K562 (cell line): ENCODE results near the gene PHF21A. TPM values are rescaled to one million over a fixed set of nuclear protein-coding genes. Genes with fewer than 3 reads are reported as not detected.

Source experiments
- ATAC-seq: fragments of 200-7000 bp; cut with Tn5 transposase; 3 replicates; pipeline ENCODE4 v1.9.1; 2020; ENCODE audit warnings: moderate library complexity
- BruUV-seq: library from RNA; stranded (reverse); fragments of 400-500 nt; replicated peaks from 2 replicates; lab custom pipeline; 2021; lab: Mats Ljungman, UMichigan
- CTCF ChIA-PET: fragments of 300-600 bp; formaldehyde crosslinking; extraction: SDS; loops from one replicate; lab custom pipeline; 2021; ENCODE audit warnings: low intra/inter-chr PET ratio; lab: Yijun Ruan, JAX
- POLR2A ChIA-PET: fragments of 300-600, 350-650 bp; sonication (Branson Sonifier 250); formaldehyde crosslinking; extraction: SDS; loops from one replicate; lab custom pipeline; 2021; ENCODE audit warnings: antibody characterized with exemption, inconsistent platforms; lab: Yijun Ruan, JAX
- DNase-seq, 4 experiments: peaks; one replicate each; pipeline versions ENCODE4 v3.0.0 to v3.0.0-alpha.2; 2011 to 2018; ENCODE audit warnings: low spot score in 3 of 4, mixed read lengths in 3 of 4; ENCODE audit errors: extremely low read depth in 1 of 4
- FAIRE-seq: peaks from 2 replicates; lab custom pipeline; 2011; peaks lifted over from hg19 to GRCh38; lab: Jason Lieb, UNC
- H2AFZ ChIP-seq: 2 replicates; pipeline ENCODE4 v1.6.0; 2011; ENCODE audit warnings: low read depth, low read length, control low read depth, inconsistent platforms
- H3K27ac ChIP-seq: fragments of 200-600 bp; 3 replicates; pipeline ENCODE4 v1.8.0; 2011; ENCODE audit warnings: low read depth, mild to moderate bottlenecking, control low read depth, inconsistent platforms, low read length, moderate library complexity, mixed read lengths; ENCODE audit errors: extremely low read depth
- H3K27me3 ChIP-seq, 2 experiments: fragments of 300-600 bp in 1 of 2; 2 replicates in 1 of 2; 3 replicates in 1 of 2; pipeline versions ENCODE4 v1.6.0 to v1.8.0; 2011; ENCODE audit warnings: inconsistent platforms in 2 of 2, low read length in 2 of 2, mild to moderate bottlenecking in 1 of 2, mixed read lengths in 1 of 2, moderate library complexity in 1 of 2; ENCODE audit not compliant: control insufficient read depth in 2 of 2, insufficient read depth in 2 of 2
- H3K36me3 ChIP-seq: fragments of 300-600 bp; 3 replicates; pipeline ENCODE4 v1.8.0; 2011; ENCODE audit warnings: mild to moderate bottlenecking, low read length, inconsistent platforms; ENCODE audit not compliant: control insufficient read depth, insufficient read depth
- H3K4me1 ChIP-seq, 2 experiments: fragments of 200-600 bp in 1 of 2; replicated peaks in 1 of 2; 2 replicates in 1 of 2; 3 replicates in 1 of 2; pipeline versions ENCODE4 v1.5.1 to v1.8.0; 2011; ENCODE audit warnings: inconsistent platforms in 2 of 2, low read length in 2 of 2, mild to moderate bottlenecking in 1 of 2, mixed read lengths in 1 of 2, moderate library complexity in 1 of 2; ENCODE audit not compliant: control insufficient read depth in 2 of 2, insufficient read depth in 2 of 2
- H3K4me2 ChIP-seq: 2 replicates; pipeline ENCODE4 v1.6.1; 2011; ENCODE audit warnings: low read length, control low read depth, inconsistent platforms, mixed read lengths; ENCODE audit not compliant: insufficient read depth
- H3K4me3 ChIP-seq: fragments of 200-600 bp; sonication (generic), shearing (Covaris generic); 2 replicates; pipeline ENCODE4 v1.5.1; 2016; ENCODE audit warnings: control low read depth, inconsistent platforms
- H3K79me2 ChIP-seq: fragments of 200-600 bp; 3 replicates; pipeline ENCODE4 v1.8.0; 2011; ENCODE audit warnings: low read length, inconsistent platforms; ENCODE audit not compliant: control insufficient read depth, insufficient read depth
- H3K9ac ChIP-seq, 2 experiments: 2 replicates each; pipeline versions ENCODE4 v1.6.0 to v1.6.1; 2011; ENCODE audit warnings: low read depth in 2 of 2, low read length in 2 of 2, control low read depth in 1 of 2, inconsistent platforms in 1 of 2, mild to moderate bottlenecking in 1 of 2, mixed read lengths in 1 of 2; ENCODE audit not compliant: insufficient read depth in 1 of 2
- H3K9me1 ChIP-seq: one replicate; pipeline ENCODE4 v1.6.0; 2011; ENCODE audit warnings: inconsistent platforms, mild to moderate bottlenecking, low read length, moderate library complexity; ENCODE audit not compliant: control insufficient read depth, insufficient read depth
- H3K9me3 ChIP-seq: replicated peaks from 2 replicates; pipeline ENCODE4 v1.5.1; 2011; ENCODE audit warnings: low read depth, low read length, inconsistent platforms; ENCODE audit not compliant: control insufficient read depth, insufficient read depth
- H4K20me1 ChIP-seq: replicated peaks from 2 replicates; pipeline ENCODE4 v1.6.1; 2011; ENCODE audit warnings: low read length, inconsistent platforms, mixed read lengths; ENCODE audit not compliant: control insufficient read depth, insufficient read depth
- BMI1 ChIP-seq: fragments of 150-350 bp; IDR thresholded peaks from 2 replicates; pipeline ENCODE4 v1.6.1; 2014; ENCODE audit warnings: low read length
- CBFA2T3 ChIP-seq: fragments of 450-650 bp; IDR thresholded peaks from 2 replicates; pipeline ENCODE4 v1.6.1; 2017
- CSDE1 ChIP-seq, 2 experiments: fragments of 450-650 bp; IDR thresholded peaks; 2 replicates each; pipeline ENCODE4 v1.6.1; 2016; ENCODE audit warnings: mild to moderate bottlenecking in 1 of 2
- ETS2 ChIP-seq: IDR thresholded peaks from 2 replicates; pipeline ENCODE4 v1.6.1; 2016; ENCODE audit warnings: borderline replicate concordance, missing genetic modification characterization, mild to moderate bottlenecking, moderate library complexity, missing compliant biosample characterization; ENCODE audit not compliant: poor library complexity, severe bottlenecking
- FOS ChIP-seq: IDR thresholded peaks from 3 replicates; pipeline ENCODE4 v1.6.1; 2011; ENCODE audit not compliant: insufficient read length; ENCODE audit errors: extremely low read depth
- HDAC6 ChIP-seq: IDR thresholded peaks from 2 replicates; pipeline ENCODE4 v1.6.1; 2012; ENCODE audit warnings: low read depth, mild to moderate bottlenecking, control low read depth, inconsistent platforms, low read length, moderate library complexity
- HNRNPK ChIP-seq: fragments of 200-400 bp; formaldehyde crosslinking; IDR thresholded peaks from one replicate; pipeline ENCODE4 v1.6.1; 2018; ENCODE audit warnings: mild to moderate bottlenecking, low read depth, low read length; ENCODE audit not compliant: poor library complexity, severe bottlenecking
- MCM5 ChIP-seq: fragments of 450-650 bp; IDR thresholded peaks from 2 replicates; pipeline ENCODE4 v1.6.1; 2016; ENCODE audit warnings: low read depth
- NFE2 ChIP-seq: IDR thresholded peaks from 2 replicates; pipeline ENCODE4 v1.6.1; 2014; ENCODE audit warnings: antibody characterized with exemption, low read depth
- PHTF2 ChIP-seq: fragments of 250-450 bp; sonication (Bioruptor Pico); IDR thresholded peaks from 2 replicates; pipeline ENCODE4 v1.5.0; 2021; ENCODE audit warnings: mild to moderate bottlenecking
- UBTF ChIP-seq, 2 experiments: IDR thresholded peaks; 2 replicates each; pipeline ENCODE4 v1.6.1; 2012; ENCODE audit warnings: improper control_type of control experiment in 2 of 2, low read depth in 2 of 2, low read length in 2 of 2, borderline replicate concordance in 1 of 2
- ZBTB12 ChIP-seq: fragments of 250-450 bp; sonication (Bioruptor Pico); IDR thresholded peaks from 2 replicates; pipeline ENCODE4 v1.4.0; 2020
- ZFP1 ChIP-seq: fragments of 450-650 bp; formaldehyde crosslinking; IDR thresholded peaks from 2 replicates; pipeline ENCODE4 v1.4.0; 2020; ENCODE audit warnings: mild to moderate bottlenecking, mixed read lengths
- ZFPM2 ChIP-seq: fragments of 250-450 bp; sonication (Bioruptor Pico); IDR thresholded peaks from 2 replicates; pipeline ENCODE4 v1.5.1; 2022; ENCODE audit warnings: mild to moderate bottlenecking
- ZFX ChIP-seq: sonication (generic); formaldehyde crosslinking; IDR thresholded peaks from 2 replicates; pipeline ENCODE4 v1.8.0; 2022; ENCODE audit warnings: mild to moderate bottlenecking, missing genetic modification reagents, moderate library complexity
- ZNF124 ChIP-seq: sonication (generic); formaldehyde crosslinking; IDR thresholded peaks from 2 replicates; pipeline ENCODE4 v1.8.1; 2022; ENCODE audit warnings: missing genetic modification reagents
- ZNF780A ChIP-seq: fragments of 250-450 bp; sonication (Bioruptor Pico); IDR thresholded peaks from 2 replicates; pipeline ENCODE4 v1.5.0; 2021; ENCODE audit warnings: mild to moderate bottlenecking
- in situ Hi-C: fragments of 300-500 bp; cut with MboI; formaldehyde crosslinking; loops from 4 replicates; pipeline ENCODE4 v1.15.0; 2018; ENCODE audit warnings: inconsistent platforms, mixed read lengths
- intact Hi-C: fragments of 100-400 bp; cut with micrococcal nuclease; formaldehyde crosslinking; loops from 2 replicates; pipeline ENCODE4 v1.14.2; 2022
- polyA plus RNA-seq, 8 experiments: library from polyadenylated mRNA; depleted of rRNA in 4 of 8; stranded (reverse) in 5 of 8; unstranded in 3 of 8; fragments of >200 nt; fragmentation: Nextera tagmentation in 2 of 8; fragmentation: Illumina TruSeq in 1 of 8; extraction: Ambion mirVana in 2 of 8; extraction: Trizol in 1 of 8; gene quantifications; 2 replicates each; pipeline versions ENCODE4 v1.2.1 to v1.2.3, GENCODE V29; 2011 to 2014; ENCODE audit warnings: inconsistent platforms in 1 of 8, missing spikeins in 1 of 8
- total RNA-seq, 7 experiments: library from RNA; depleted of rRNA in 6 of 7; stranded (reverse); fragments of >200 nt in 6 of 7; fragmentation: Illumina TruSeq in 2 of 7; extraction: Trizol in 2 of 7; gene quantifications; 2 replicates each; pipeline versions ENCODE4 v1.2.1 to v1.2.3, GENCODE V29; 2011 to 2021; ENCODE audit warnings: low replicate concordance in 1 of 7
- TF ChIP-seq, protein P1 (sequence below): fragments of 250-450 bp; sonication (Bioruptor Pico); IDR thresholded peaks from 2 replicates; pipeline ENCODE4 v1.4.0; 2020; ENCODE audit warnings: mild to moderate bottlenecking, moderate library complexity

Gene PHF21A
- total and polyA plus RNA-seq, 9 of the 15 experiments (the other 6 are each of a cell fraction or from before 2014, with no cell fraction given): 1.5 to 32.4 (median 10.7) TPM

- no peak for TF ChIP-seq UBTF (IDR thresholded peaks at IDR 0.05; ENCODE audit: borderline replicate concordance in 1 of 2, low read depth in 2 of 2, low read length in 2 of 2)
- TF ChIP-seq ETS2 (tag): no peak
- no peak for TF ChIP-seq ZBTB12
- TF ChIP-seq CBFA2T3: no peak
- no peak for TF ChIP-seq ZNF124
- TF ChIP-seq ZNF780A: no peak
Observed at GRCh38 chr11:46036009-46036408, 85.2 kb downstream of the PHF21A start (continued).

DNA sequence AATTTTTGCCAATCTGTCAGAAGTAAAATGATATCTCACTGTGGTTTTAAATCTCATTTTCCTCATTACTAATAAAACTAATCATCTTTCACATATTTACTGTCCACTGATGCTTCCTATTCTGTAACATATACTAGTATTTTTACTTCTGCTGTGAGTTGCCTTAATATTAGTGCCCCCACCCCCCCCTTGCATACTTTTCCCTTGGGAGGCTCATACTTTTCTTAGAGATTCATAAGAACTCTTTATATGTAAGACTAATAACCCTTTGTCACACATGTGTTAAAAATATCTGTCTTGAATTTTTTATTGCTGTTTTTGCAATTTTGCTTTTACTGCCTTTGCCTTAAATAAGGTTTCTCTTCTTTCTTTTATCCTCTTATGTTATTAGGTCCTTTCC is 87.2 kb downstream of the PHF21A start:
- BruUV-seq: no TSS peak
- ATAC-seq: no peak
- no peak overlapping the region for H3K27ac ChIP-seq
- FAIRE-seq: no peak
- no peak overlapping the region for H2AFZ ChIP-seq
- POLR2A ChIA-PET: interaction anchor here (1.4 kb wide), 1 partner anchor 16 kb away, joined by 3 read pairs; no protein-coding TSS in a partner anchor
- H3K27me3 ChIP-seq: no peaks in the 10 kb centered on the region
- no peaks in the 10 kb centered on the region for H4K20me1 ChIP-seq
- intact Hi-C loops (no loop called here), in situ Hi-C loops (no loop called here)
- H3K4me2 ChIP-seq: no peak overlapping the region
- no peaks in the 10 kb centered on the region for H3K9me3 ChIP-seq
- H3K4me3 ChIP-seq: no peak overlapping the region
- CTCF ChIA-PET: no interaction called here
- H3K79me2 ChIP-seq: no peaks in the 10 kb centered on the region
- H3K9me1 ChIP-seq: no peaks in the 10 kb centered on the region
- no peak for DNase-seq
- no peaks in the 10 kb centered on the region for H3K36me3 ChIP-seq
- TF ChIP-seq HNRNPK: no peak
- TF ChIP-seq CSDE1 (IDR thresholded peaks at IDR 0.05): no peak
- TF ChIP-seq NFE2: no peak
- TF ChIP-seq, protein P1, sequence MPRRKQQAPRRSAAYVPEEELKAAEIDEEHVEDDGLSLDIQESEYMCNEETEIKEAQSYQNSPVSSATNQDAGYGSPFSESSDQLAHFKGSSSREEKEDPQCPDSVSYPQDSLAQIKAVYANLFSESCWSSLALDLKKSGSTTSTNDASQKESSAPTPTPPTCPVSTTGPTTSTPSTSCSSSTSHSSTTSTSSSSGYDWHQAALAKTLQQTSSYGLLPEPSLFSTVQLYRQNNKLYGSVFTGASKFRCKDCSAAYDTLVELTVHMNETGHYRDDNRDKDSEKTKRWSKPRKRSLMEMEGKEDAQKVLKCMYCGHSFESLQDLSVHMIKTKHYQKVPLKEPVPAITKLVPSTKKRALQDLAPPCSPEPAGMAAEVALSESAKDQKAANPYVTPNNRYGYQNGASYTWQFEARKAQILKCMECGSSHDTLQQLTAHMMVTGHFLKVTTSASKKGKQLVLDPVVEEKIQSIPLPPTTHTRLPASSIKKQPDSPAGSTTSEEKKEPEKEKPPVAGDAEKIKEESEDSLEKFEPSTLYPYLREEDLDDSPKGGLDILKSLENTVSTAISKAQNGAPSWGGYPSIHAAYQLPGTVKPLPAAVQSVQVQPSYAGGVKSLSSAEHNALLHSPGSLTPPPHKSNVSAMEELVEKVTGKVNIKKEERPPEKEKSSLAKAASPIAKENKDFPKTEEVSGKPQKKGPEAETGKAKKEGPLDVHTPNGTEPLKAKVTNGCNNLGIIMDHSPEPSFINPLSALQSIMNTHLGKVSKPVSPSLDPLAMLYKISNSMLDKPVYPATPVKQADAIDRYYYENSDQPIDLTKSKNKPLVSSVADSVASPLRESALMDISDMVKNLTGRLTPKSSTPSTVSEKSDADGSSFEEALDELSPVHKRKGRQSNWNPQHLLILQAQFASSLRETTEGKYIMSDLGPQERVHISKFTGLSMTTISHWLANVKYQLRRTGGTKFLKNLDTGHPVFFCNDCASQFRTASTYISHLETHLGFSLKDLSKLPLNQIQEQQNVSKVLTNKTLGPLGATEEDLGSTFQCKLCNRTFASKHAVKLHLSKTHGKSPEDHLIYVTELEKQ (CRISPR knock-in tag): no peak
- TF ChIP-seq MCM5: no peak
- TF ChIP-seq ZFX: no peak
- TF ChIP-seq HDAC6: no peak
- no peak for TF ChIP-seq ZFP1 (CRISPR knock-in tag)
- no peak for TF ChIP-seq PHTF2 (CRISPR knock-in tag)
- TF ChIP-seq BMI1: no peak
- TF ChIP-seq ZFPM2 (CRISPR knock-in tag): no peak
- TF ChIP-seq FOS: no peak
- H3K9ac ChIP-seq: no peak overlapping the region
- no peaks in the 10 kb centered on the region for H3K4me1 ChIP-seq
